ENCODE results near the gene PRKAR1B.
"Not testable (repeated sequence)": the region's sequence is repeated elsewhere in the genome, so short reads cannot be mapped to it uniquely, and the experiment has no call there.

PRKAR1B gene

DNA sequence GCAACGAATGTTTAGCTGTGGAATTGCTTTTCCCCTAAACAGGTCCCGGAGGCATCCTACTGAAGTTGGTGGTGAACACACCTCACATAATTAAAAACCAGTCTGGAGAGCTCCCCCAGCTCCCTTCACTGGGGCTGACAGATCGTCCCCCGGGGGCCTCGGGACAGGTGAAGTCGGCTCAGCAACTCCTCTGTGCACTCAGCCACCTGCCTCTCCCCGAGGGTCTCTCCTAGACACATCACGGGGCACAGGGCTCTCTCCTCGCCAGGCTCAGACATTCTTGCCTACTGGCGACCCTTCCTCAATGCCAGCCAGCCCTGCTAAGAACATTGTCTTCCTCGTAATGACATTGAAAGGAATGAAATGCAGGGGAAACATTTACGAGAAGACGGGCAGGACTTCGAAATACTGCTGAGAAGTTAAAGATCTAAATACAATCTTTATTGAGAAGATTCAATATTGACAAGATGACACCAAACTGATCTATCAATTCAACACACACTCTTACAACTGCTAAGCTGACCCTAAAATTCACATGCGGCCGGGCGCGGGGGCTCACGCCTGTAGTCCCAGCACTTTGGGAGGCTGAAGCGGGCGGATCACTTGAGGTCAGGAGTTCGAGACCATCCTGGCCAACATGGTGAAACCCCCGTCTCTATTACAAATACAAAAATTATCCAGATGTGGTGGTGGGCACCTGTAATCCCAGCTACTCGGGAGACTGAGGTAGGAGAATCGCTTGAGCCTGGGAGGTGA, 88.6 kb downstream of the PRKAR1B start:
- H3K27me3 ChIP-seq (ENCODE audit: insufficient read depth, low read length) = no peaks in the 10 kb centered on the region
- no peaks in the 10 kb centered on the region for H3K4me1 ChIP-seq (ENCODE audit: insufficient read depth, low read length)
- H3K36me3 ChIP-seq (ENCODE audit: insufficient read depth, low read depth, low read length) = no peaks in the 10 kb centered on the region

DNA sequence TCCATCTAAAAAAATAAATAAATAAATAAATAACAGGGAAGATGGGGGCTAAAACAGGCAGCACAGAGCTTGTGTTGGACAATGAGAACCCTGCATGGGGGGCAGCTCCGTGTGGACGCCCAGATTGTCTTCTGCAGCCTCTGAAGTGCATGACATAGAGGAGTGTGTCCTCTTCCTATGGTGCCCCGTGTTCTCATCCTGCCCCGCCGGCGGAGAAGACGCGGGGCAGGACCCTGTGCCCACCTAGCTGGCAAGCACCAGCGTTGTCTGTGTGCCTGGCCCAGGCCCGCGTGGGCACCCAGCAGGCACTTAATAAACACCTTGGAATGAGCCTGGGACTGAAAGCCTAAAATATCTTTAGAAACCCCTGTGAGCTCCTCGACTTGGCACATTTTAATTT, 89.3 kb downstream of the PRKAR1B start:
- no peak overlapping the region for H3K9ac ChIP-seq (ENCODE audit: low read depth, low read length)
- no peak overlapping the region for H3K27ac ChIP-seq (ENCODE audit: low read length)
- H3K27me3 ChIP-seq (ENCODE audit: insufficient read depth, low read length) = no peaks in the 10 kb centered on the region
- no peaks in the 10 kb centered on the region for H3K36me3 ChIP-seq (ENCODE audit: insufficient read depth, low read depth, low read length)
- H3K4me3 ChIP-seq (ENCODE audit: low read length) = no peak overlapping the region
- H3K4me1 ChIP-seq (ENCODE audit: insufficient read depth, low read length) = no peaks in the 10 kb centered on the region
- no peaks in the 10 kb centered on the region for H3K9me3 ChIP-seq (ENCODE audit: insufficient read depth, low read depth, low read length)

More for the DNA sequence above, 88.6 kb downstream of the PRKAR1B start:
- Histone ChIP-seq H3K4me3 (ENCODE audit: low read length) (no peak overlapping the region), H3K27ac (ENCODE audit: low read length) (no peak overlapping the region), H3K9ac (ENCODE audit: low read depth, low read length) (no peak overlapping the region), H3K9me3 (ENCODE audit: insufficient read depth, low read depth, low read length) (no peaks in the 10 kb centered on the region)

DNA sequence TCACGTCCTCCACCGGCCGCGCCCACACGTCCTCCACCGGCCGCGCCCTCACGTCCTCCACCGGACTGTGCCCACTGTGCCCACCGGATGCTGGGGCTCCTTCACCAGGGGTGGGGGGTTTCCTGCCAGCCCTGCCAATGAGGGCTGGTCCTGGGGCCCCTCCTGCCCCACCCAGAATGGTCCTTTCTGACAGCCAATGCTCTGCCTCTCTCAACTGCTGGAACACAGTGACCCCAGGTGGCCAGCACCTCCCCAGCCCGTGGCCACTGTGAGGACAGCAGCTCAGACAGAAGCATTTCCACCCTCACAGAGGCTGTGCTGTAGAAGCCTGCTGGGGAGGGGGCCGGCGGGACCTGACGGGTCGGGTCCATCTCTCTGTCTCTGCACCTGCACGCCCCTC, 90.7 kb downstream of the PRKAR1B start:
- H3K4me1 ChIP-seq (ENCODE audit: insufficient read depth, low read length) = no peaks in the 10 kb centered on the region
- no peaks in the 10 kb centered on the region for H3K27me3 ChIP-seq (ENCODE audit: insufficient read depth, low read length)
- H3K36me3 ChIP-seq (ENCODE audit: insufficient read depth, low read depth, low read length) = no peaks in the 10 kb centered on the region
- no peak overlapping the region for H3K4me3 ChIP-seq (ENCODE audit: low read length)
- no peak overlapping the region for H3K27ac ChIP-seq (ENCODE audit: low read length)
- no peaks in the 10 kb centered on the region for H3K9me3 ChIP-seq (ENCODE audit: insufficient read depth, low read depth, low read length)
- no peak overlapping the region for H3K9ac ChIP-seq (ENCODE audit: low read depth, low read length)

DNA sequence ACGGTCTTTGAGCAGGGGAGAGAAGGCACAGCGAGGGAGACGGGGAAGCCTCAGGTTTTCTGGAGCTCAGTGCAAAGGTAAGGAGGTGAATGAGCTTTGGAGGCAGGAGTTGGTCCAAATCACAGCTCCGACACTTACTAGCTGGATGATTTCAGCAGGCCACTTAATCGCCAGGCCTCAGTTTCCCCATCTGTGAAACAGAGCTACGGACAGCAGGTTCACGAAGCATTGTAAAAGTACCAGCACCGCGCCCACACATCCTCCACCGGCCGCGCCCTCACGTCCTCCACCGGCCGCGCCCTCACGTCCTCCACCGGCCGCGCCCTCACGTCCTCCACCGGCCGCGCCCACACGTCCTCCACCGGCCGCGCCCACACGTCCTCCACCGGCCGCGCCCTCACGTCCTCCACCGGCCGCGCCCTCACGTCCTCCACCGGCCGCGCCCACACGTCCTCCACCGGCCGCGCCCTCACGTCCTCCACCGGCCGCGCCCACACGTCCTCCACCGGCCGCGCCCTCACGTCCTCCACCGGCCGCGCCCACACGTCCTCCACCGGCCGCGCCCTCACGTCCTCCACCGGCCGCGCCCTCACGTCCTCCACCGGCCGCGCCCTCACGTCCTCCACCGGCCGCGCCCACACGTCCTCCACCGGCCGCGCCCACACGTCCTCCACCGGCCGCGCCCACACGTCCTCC, 91.2 kb downstream of the PRKAR1B start:
- not testable (repeated sequence) for H3K27me3 ChIP-seq (ENCODE audit: insufficient read depth, low read length); H3K27ac ChIP-seq (ENCODE audit: low read length); H3K4me1 ChIP-seq (ENCODE audit: insufficient read depth, low read length); H3K36me3 ChIP-seq (ENCODE audit: insufficient read depth, low read depth, low read length); H3K4me3 ChIP-seq (ENCODE audit: low read length); H3K9me3 ChIP-seq (ENCODE audit: insufficient read depth, low read depth, low read length); H3K9ac ChIP-seq (ENCODE audit: low read depth, low read length)

DNA sequence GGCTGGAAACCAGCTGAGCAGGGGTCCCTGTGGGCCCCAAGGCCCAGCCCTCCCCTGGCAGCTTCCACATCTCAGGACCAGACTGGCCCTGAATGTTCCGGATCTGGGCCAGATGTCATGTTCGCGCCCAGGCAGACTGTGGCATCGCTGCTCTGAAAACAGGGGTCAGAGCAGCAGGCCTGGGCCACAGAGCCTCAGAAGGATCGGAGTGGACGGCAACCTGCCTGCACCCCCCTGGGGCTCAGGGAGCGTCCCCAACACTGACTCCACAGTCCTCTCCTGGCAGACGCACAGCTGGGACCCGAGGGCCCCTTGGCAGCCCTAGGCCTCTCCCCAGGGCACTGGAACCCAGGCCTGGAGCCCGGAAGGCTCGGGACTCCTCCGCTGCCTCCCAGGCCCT, 91.9 kb downstream of the PRKAR1B start:
- H3K9ac ChIP-seq (ENCODE audit: low read depth, low read length) = no peak overlapping the region
- no peak overlapping the region for H3K4me3 ChIP-seq (ENCODE audit: low read length)
- H3K4me1 ChIP-seq (ENCODE audit: insufficient read depth, low read length) = no peaks in the 10 kb centered on the region
- H3K9me3 ChIP-seq (ENCODE audit: insufficient read depth, low read depth, low read length) = no peaks in the 10 kb centered on the region
- H3K27me3 ChIP-seq (ENCODE audit: insufficient read depth, low read length) = no peaks in the 10 kb centered on the region
- no peak overlapping the region for H3K27ac ChIP-seq (ENCODE audit: low read length)
- H3K36me3 ChIP-seq (ENCODE audit: insufficient read depth, low read depth, low read length) = no peaks in the 10 kb centered on the region

GRCh38 chr7:633381-634018, 93.6 kb downstream of the PRKAR1B start:
- Histone ChIP-seq H3K27ac (ENCODE audit: low read length) (no peak overlapping the region), H3K4me3 (ENCODE audit: low read length) (no peak overlapping the region), H3K27me3 (ENCODE audit: insufficient read depth, low read length) (no peaks in the 10 kb centered on the region), H3K9ac (ENCODE audit: low read depth, low read length) (no peak overlapping the region), H3K4me1 (ENCODE audit: insufficient read depth, low read length) (no peaks in the 10 kb centered on the region), H3K36me3 (ENCODE audit: insufficient read depth, low read depth, low read length) (no peaks in the 10 kb centered on the region), H3K9me3 (ENCODE audit: insufficient read depth, low read depth, low read length) (no peaks in the 10 kb centered on the region)

- no peak overlapping the region for H3K27ac ChIP-seq (ENCODE audit: low read length)
- no peaks in the 10 kb centered on the region for H3K27me3 ChIP-seq (ENCODE audit: insufficient read depth, low read length)
- H3K9me3 ChIP-seq (ENCODE audit: insufficient read depth, low read depth, low read length) = no peaks in the 10 kb centered on the region
- no peak overlapping the region for H3K9ac ChIP-seq (ENCODE audit: low read depth, low read length)
- H3K36me3 ChIP-seq (ENCODE audit: insufficient read depth, low read depth, low read length) = no peaks in the 10 kb centered on the region
- no peaks in the 10 kb centered on the region for H3K4me1 ChIP-seq (ENCODE audit: insufficient read depth, low read length)
- H3K4me3 ChIP-seq (ENCODE audit: low read length) = no peak overlapping the region
These were observed 94.3 kb downstream of the PRKAR1B start for GRCh38 chr7:632831-633210.

DNA sequence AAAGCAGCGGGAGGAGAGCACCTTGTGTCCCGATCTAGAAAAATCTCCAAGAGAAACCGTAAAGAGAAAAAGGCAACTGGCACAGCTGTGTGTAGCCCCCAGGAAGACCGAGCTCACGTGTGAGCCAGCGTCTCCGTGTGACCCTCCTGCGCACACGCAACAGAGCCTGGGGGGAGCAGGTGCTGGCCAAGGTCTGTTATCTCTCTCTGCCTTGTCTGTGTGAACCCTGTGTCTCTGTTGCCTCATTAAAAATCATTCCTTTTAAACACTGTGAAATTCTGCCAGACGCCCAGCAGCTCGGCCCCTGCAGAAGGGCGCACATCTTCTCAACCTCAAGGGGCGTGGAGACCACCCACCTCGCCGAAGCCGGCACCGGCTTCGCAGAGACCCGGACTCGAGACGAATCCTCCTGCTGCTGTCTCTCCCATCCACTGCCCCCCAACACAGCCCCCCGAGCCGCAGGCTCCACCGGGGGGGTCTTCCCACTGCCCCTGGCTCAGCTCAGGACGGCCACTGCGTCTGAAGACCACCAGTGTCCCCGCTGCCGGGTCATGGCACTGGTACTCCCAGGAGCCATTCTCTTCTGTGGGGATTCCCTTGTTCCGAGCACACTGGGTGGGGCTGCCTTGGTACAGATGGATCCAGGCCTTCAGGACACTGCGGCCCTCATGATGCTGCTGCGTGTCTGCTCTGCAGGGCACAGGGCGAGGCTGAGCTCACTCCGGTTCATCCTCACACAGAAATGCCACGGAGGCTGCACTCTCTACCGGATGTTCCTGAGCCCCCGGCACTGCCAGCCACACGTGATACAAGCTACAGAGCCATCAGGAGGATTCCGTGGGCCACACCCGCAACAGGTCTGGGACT, 94.9 kb downstream of the PRKAR1B start:
- Histone ChIP-seq H3K4me3 (ENCODE audit: low read length) (no peak overlapping the region), H3K27me3 (ENCODE audit: insufficient read depth, low read length) (no peaks in the 10 kb centered on the region), H3K9ac (ENCODE audit: low read depth, low read length) (no peak overlapping the region), H3K9me3 (ENCODE audit: insufficient read depth, low read depth, low read length) (no peaks in the 10 kb centered on the region), H3K4me1 (ENCODE audit: insufficient read depth, low read length) (no peaks in the 10 kb centered on the region), H3K36me3 (ENCODE audit: insufficient read depth, low read depth, low read length) (no peaks in the 10 kb centered on the region), H3K27ac (ENCODE audit: low read length) (no peak overlapping the region)

- Histone ChIP-seq H3K9ac (ENCODE audit: low read depth, low read length) (no peak overlapping the region), H3K27ac (ENCODE audit: low read length) (no peak overlapping the region), H3K9me3 (ENCODE audit: insufficient read depth, low read depth, low read length) (no peaks in the 10 kb centered on the region), H3K4me1 (ENCODE audit: insufficient read depth, low read length) (no peaks in the 10 kb centered on the region), H3K36me3 (ENCODE audit: insufficient read depth, low read depth, low read length) (no peaks in the 10 kb centered on the region), H3K4me3 (ENCODE audit: low read length) (no peak overlapping the region), H3K27me3 (ENCODE audit: insufficient read depth, low read length) (no peaks in the 10 kb centered on the region)
These were observed 95.8 kb downstream of the PRKAR1B start for GRCh38 chr7:631291-631711.

- Histone ChIP-seq H3K27ac (ENCODE audit: low read length) (no peak overlapping the region), H3K9ac (ENCODE audit: low read depth, low read length) (no peak overlapping the region), H3K4me3 (ENCODE audit: low read length) (no peak overlapping the region), H3K27me3 (ENCODE audit: insufficient read depth, low read length) (no peaks in the 10 kb centered on the region), H3K9me3 (ENCODE audit: insufficient read depth, low read depth, low read length) (no peaks in the 10 kb centered on the region), H3K36me3 (ENCODE audit: insufficient read depth, low read depth, low read length) (no peaks in the 10 kb centered on the region), H3K4me1 (ENCODE audit: insufficient read depth, low read length) (no peaks in the 10 kb centered on the region)
These were observed 96.5 kb downstream of the PRKAR1B start for GRCh38 chr7:630539-630938.

GRCh38 chr7:630111-630511, 97.0 kb downstream of the PRKAR1B start:
- Histone ChIP-seq H3K4me3 (ENCODE audit: low read length) (no peak overlapping the region), H3K36me3 (ENCODE audit: insufficient read depth, low read depth, low read length) (no peaks in the 10 kb centered on the region), H3K9me3 (ENCODE audit: insufficient read depth, low read depth, low read length) (no peaks in the 10 kb centered on the region), H3K27ac (ENCODE audit: low read length) (no peak overlapping the region), H3K27me3 (ENCODE audit: insufficient read depth, low read length) (no peaks in the 10 kb centered on the region), H3K9ac (ENCODE audit: low read depth, low read length) (no peak overlapping the region), H3K4me1 (ENCODE audit: insufficient read depth, low read length) (no peaks in the 10 kb centered on the region)

Data from iPS-20b (cell line).